HCEC 1CT (cell line): ENCODE measurements around the gene WFIKKN2.
A peak's percentile ranks its signal among the peaks of the same experiment; 100 is the strongest.

Source experiments
- DNase-seq: peaks from one replicate; pipeline ENCODE4 v3.0.0-alpha.2; 2017

Gene WFIKKN2

GRCh38 chr17:50837286-50837979, 2.0 kb downstream of the WFIKKN2 start:
- no peak for DNase-seq

GRCh38 chr17:50837980-50838954, 2.9 kb downstream of the WFIKKN2 start:
- DNase-seq, result no peak

GRCh38 chr17:50839591-50840310, 4.4 kb downstream of the WFIKKN2 start:
- DNase-seq, result no peak

GRCh38 chr17:50840311-50840851, 5.0 kb downstream of the WFIKKN2 start:
- DNase-seq, result no peak

- no peak for DNase-seq
These were observed 6.0 kb downstream of the WFIKKN2 start for GRCh38 chr17:50841277-50841948.

- peak; percentile 53 for DNase-seq
These were observed 6.6 kb downstream of the WFIKKN2 start for GRCh38 chr17:50841949-50842354.

- no peak for DNase-seq
These were observed 7.2 kb downstream of the WFIKKN2 start for GRCh38 chr17:50842506-50843149.

- no peak for DNase-seq
These were observed 7.9 kb downstream of the WFIKKN2 start for GRCh38 chr17:50843150-50843905.

GRCh38 chr17:50844117-50844700, 8.8 kb downstream of the WFIKKN2 start:
- no peak for DNase-seq

- DNase-seq, result peak; percentile 23
These were observed 10.1 kb downstream of the WFIKKN2 start for GRCh38 chr17:50845240-50846147.

GRCh38 chr17:50847566-50847965, 12.2 kb downstream of the WFIKKN2 start:
- no peak for DNase-seq

GRCh38 chr17:50848039-50848438, 12.7 kb downstream of the WFIKKN2 start:
- no peak for DNase-seq

GRCh38 chr17:50848711-50849110, 13.3 kb downstream of the WFIKKN2 start:
- DNase-seq, result no peak

GRCh38 chr17:50850640-50851039, 15.3 kb downstream of the WFIKKN2 start:
- no peak for DNase-seq

GRCh38 chr17:50853015-50853615, 17.7 kb downstream of the WFIKKN2 start:
- no peak for DNase-seq

- no peak for DNase-seq
These were observed 18.4 kb downstream of the WFIKKN2 start for GRCh38 chr17:50853781-50854180.

- DNase-seq, result no peak
These were observed 20.4 kb downstream of the WFIKKN2 start for GRCh38 chr17:50855708-50856330.

- DNase-seq, result no peak
These were observed 21.0 kb downstream of the WFIKKN2 start for GRCh38 chr17:50856431-50856830.
